Ramos (cell line): Measurements from ENCODE around the gene FAM83B.
"Not testable (repeated sequence)": the region's sequence is repeated elsewhere in the genome, so short reads cannot be mapped to it uniquely, and the experiment has no call there.

ENCODE experiments used
- in situ Hi-C: fragments of 300-500 bp; cut with MboI; formaldehyde crosslinking; loops from one replicate; pipeline ENCODE4 v1.14.3; 2022; ENCODE audit warnings: low sequenced_read_pairs; ENCODE audit not compliant: unreplicated experiment

Gene FAM83B

DNA sequence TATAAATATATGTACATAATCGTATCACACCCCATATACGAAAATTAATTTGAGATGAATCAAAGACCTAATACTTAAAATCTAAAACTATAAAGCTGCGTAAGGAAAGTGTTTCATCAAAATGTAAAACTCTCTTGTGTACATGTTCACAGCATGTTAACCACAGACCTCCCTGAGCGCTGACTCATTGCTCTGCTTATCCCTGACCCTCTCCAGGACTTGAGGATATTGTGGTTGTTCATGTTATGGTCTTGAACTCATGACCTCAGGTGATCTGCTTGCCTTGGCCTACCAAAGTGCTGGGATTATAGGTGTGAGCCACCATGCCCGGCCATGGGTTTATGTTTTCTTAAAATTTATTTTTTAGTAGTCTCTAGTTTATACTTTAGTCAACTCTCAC is 14.2 kb downstream of the FAM83B start:
- in situ Hi-C loops = no loop called here

DNA sequence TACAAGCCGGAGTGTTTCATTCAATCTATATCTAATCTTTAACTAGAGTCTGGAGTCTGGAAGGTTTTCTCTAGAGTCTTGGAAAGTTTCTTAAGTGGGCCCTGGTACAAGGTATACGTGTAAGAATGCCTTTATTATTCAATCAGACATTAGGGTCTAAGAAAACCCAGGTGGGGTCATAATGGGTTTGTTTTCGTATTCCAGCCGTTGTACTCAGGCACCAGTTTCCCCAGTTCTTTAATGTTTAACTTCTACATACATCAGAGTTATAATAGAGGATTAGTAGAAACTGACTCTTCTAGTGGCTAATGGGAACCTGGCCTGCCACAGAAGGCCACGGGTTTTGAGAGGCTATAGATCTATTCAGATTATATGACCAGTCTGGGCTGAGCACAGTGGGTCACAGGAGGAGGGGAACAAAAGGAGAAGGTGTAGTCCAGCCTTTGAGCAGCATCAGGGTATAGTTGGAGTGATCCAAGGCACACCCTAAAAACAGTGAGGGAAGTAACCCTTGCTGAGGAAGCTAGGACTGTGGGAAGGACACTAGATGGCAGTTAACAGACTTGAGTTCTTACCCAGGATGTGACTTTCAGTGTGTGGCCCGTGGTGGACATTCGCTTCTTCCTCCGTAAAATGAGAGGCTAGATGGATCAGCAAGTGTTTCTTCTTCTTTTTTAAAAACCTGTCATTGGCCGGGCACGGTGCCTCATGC is 15.5 kb downstream of the FAM83B start:
- in situ Hi-C loops = no loop called here

DNA sequence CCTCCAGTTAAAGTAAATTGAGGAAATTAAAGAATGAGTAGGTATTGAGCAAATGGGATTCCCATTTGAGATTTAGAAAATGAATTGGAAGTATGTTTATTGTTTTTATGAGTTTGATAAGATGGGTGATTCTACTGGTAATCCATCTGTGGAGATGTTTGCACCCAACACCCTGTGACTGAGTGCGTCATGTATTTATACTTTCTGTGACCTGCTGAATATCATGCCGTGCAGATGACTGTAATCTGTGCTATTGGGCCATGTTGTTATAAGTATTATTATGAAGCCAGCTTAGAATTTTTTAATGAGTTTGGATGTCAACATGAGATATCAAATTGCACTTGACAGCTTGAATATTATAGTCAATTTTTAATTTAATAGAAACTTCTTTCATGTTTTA is 17.7 kb downstream of the FAM83B start:
- in situ Hi-C loops = no loop called here

DNA sequence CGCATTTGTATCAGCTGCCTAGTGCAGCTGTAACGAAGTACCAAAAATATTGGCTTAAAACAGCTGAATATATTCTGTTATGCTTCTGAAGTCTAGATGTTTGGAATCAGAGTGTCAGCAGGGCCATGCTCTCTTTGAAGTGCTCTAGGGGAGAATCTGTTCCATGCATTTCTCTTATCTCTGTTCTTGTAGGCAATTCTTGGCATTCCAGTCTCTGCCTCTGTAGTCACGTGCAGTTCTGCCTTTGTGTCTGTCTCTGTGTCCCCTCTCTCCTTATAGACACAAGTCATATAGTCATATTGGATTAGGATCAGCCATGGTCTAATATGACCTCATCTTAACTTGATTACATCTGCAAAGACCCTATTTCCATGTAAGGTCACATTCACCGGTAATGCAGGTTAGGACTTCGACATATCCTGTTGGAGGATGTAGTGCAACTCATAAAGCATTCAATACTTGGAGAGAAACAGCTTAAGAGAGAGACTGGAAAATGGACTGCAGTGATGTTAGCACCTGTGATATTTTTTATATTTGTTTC is 18.6 kb downstream of the FAM83B start:
- in situ Hi-C loops = no loop called here

DNA sequence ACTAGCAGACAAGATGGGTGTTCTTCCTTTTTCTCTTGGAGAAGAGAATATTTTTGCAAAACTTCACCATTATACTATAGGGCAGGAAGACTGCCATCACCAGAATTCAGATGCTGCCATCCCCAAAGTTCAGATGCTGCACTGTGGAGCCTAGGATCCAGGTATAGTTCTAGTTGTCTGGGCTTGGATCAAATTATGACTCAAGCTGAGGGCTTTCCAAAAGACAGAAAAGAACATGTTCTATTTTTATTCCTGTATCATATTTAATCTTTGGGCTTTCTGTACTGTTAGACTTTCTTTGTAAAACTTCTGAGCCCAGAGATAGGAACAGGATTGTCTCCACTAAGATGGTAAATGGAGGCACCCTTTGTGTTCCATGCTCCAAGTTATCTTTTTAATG is 22.0 kb downstream of the FAM83B start:
- in situ Hi-C loops = no loop called here

DNA sequence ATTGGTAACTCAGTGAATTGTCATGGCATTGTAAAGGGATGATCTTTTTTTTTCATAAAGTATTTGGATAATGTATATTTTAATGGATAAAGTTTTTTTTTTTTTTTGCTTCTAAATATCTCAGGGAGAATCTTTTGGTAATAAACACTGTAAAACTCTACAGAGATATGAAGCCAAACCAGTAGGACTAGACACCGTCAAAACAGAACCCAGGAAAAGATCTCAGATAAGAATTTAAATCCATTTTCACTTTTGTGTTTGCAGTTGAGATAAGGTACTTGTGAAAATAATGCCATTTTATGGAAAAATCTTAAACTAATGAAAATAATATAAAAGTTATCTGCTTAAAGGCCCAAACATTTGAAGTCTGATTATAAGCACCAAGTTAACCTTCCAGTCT is 27.0 kb downstream of the FAM83B start:
- in situ Hi-C loops = no loop called here

DNA sequence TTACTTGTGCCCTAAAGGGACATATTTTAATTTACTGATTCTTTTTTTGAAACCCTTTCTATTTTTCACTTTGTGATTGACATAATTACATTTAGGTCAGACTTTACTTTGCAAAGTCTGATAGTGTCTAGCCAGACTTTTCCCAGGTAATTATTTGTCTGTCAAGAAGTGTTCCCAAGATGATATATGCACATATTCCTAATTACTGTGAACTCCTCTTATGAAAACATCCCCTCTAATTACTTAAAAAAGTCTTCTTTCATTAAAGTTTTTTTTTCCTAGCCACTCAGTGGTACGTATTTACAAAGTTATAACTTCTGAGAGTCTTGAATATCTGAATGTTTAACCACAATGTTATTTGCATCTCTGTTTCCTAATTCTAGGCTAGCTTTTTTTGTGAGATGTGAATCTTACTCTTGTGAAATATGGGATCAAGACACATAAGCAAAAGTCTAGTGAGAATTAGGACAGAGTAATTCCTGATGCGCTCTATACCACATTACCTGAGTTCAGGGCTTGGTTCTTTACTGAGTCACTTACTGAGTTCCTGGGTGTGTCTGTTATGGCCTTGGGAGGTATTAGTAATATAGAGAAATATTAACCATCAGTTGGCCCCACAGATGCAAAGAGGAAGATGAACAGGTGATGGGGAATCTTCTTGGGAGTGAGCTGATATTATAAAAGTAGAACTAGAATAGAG is 27.9 kb downstream of the FAM83B start:
- in situ Hi-C loops = no loop called here

DNA sequence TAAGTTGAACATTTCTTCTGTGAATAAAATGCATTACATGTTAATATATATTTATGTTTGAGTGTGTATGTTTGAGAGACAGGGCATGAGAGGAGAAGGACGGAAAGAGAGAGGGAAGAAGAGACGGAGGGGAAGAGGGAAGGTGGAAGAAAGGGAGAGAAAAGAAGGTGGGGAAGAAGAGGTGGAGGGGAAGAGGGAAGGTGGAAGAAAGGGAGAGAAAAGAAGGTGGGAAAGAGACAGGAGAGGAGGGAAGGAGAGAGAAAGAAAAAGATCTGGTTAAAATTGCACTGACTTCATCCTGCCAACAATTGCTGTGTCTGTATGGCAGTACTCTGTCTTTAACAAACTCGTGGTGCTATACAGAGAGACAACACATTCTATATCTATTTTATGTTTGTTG is 29.0 kb downstream of the FAM83B start:
- in situ Hi-C loops = no loop called here

DNA sequence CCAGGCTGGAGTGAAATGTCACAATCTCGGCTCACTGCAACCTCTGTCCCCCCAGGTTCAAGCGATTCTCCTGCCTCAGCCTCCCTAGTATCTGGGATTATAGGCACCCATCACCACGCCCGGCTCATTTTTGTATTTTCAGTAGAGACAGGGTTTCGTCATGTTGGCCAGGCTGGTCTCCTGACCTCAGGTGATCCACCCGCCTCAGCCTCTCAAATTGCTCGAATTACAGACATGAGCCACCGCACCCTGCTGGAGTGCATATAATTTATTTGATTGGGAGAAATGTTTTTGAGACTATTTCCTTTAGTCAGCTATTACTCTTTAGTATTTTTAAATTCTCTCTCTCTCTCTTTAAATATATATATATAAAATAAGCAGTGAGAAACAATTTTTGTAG is 29.8 kb downstream of the FAM83B start:
- in situ Hi-C loops = no loop called here

DNA sequence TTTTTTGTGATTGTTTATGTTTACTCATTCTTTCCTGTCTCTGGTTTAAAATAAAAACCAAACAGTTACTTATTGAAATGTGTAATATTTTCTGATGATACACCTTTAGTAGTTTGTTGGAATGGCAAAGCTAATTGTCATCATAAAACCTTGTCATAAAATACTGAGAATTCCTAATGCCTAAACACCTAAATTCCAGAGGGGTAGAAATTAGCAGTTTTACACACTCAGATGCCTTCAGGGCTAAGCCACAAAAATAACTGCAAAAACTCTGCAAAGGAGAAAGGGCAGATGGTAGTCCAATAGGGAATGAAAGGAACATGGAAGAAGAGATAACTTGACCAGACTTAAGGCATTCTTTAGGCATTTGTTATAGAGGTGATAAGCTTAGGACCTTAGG is 30.3 kb downstream of the FAM83B start:
- in situ Hi-C loops = no loop called here

DNA sequence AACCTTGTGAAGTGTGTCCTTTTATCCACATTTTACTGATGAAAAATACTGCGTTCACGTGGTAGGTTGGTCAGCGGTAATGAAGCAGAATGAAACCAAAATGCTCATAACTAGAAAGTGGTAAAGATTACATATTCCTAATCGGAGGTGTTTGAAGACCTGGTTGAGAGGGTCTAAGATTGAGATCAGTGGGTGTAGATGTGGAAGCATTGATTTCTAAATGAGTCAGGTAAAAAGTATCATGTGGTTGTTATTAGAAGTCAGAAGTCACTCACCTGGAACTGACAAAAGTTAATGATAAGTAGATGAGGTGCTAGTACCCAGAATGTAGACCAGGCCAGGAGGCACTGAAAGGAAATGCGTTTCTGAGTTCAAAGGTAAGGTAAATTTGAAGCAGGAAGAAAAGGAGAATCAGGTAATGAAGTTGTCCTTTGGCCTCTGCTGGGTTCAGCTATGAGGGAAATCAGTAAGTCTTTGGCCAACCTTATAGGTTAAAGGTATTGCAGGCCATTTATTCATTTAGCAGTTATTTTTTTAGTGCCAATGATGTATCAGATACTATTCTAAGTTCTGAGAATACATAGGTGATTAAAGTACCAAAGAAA is 31.2 kb downstream of the FAM83B start:
- in situ Hi-C loops = no loop called here

DNA sequence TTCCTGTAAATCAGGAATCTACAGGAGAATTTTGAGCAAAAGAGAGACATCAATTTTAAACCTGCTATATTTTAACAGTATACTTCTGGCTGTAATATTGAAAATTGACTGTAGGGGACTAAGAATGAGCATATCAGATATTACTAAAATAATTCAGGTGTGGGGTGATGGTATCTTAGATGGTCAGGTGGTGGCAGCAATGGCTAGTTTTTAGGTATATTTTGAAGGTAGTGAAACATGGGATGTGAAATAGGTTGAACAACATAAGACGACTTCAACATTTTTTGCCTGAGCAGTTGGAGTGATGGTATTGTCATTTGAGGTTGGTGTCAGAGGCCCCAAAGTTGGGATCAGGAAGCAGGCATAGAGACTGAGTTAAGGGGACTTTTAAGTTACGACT is 32.1 kb downstream of the FAM83B start:
- in situ Hi-C loops = no loop called here

DNA sequence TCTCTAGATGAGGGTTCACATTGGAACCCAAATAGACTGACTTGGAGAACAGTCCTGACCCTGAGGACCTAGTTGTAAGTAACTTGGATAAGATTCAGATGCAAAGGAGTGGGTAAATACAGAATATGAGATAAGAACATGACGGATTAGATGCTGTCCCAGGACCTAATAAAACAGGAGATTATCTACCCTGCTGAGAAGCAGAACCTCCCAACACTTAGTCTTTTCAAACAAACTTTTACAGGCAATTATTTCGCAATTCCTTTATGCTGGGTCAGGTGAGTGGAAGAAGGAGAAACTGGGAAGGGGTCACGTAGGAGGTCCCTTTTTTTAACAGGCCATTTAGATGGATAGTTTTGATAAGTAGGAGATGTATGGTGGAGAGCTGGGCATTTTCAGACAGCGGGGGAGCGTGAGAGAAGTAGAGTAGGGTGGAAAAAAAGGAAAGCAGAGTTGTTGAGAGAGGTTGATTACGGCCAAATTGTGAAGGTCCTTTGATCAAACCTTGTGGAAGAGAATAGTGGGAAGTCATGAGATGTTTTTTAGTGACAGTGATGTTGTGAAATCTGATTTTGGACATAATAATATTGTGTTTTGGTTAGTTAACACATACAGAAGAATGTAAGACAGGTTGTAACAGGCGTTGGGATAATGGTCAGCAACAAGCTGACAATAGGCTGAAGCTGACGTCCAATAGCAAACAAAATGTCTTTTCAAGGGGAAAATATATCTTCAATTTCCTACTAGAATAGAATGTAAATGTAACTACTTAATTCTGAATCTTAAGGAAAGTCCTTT is 32.8 kb downstream of the FAM83B start:
- in situ Hi-C loops = no loop called here

DNA sequence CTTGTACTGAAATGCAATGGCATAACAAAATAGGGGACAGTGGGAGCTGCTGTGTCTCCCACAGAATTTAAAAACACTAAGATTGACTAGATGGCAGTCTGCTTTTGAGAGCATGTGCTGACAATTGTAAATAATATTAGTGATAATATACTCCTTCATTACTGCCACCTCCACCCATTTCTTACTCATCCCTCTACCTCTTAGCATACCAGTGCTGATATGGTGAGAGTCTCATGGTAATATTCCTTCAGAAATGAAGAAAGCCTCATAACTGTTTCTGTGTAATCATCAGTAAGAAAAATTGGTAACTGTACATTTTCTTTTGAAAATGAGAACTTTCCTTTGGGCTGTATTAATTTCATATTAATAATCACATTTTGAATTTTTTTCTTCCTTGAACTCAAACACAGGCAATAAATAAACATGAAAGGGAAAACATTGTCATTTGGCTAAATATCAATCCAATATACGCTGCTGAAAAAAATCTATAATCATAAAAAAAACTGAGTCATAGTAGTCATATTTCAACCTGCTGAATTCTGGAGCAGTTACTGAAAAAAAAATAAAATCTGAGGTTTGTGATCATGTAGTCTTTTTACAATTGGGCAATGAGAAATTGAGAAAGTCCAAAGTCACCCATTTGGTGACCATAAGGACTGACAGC is 34.6 kb downstream of the FAM83B start:
- in situ Hi-C loops = no loop called here

DNA sequence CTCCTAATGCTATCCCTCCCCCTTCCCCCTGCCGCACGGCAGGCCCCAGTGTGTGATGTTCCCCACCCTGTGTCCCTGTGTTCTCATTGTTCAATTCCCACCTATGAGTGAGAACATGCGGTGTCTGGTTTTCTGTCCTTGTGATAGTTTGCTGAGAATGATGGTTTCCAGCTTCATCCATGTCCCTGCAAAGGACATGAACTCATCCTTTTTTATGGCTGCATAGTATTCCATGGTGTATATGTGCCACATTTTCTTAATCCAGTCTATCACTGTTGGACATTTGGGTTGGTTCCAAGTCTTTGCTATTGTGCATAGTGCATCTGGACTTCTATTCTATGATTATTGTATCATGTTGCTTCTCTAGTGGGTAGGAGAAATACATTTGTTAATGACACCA is 35.3 kb downstream of the FAM83B start:
- in situ Hi-C loops = not testable (repeated sequence)

DNA sequence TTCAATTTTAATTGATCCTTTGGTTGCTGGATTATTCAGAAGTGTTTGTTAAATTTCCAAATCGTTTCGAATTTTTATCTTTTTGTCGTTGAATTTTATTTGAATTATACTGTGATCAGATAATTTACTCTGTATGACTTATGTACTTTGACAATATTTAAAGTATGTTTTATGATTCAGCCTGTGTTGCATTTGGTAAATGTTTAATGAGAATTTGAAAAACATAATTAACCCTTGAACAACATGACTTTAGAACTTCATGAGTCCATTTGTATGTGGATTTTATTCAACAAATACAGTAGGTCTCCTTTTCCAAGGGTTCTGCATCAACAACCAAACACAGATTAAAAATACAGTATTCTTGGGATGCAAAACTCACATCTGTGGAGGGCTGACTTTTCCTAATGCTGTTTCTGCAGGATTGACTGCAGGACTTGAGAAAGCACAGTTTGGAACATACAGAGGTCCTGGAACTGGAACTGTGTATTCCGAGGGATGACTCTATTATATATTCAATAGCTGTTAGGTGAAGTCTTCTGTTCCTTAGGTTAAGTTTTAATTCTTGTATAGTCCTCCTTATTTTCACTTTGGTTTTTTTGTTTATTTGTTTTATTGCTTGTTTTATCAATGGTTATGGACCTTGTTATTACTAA is 40.5 kb downstream of the FAM83B start:
- in situ Hi-C loops = no loop called here

DNA sequence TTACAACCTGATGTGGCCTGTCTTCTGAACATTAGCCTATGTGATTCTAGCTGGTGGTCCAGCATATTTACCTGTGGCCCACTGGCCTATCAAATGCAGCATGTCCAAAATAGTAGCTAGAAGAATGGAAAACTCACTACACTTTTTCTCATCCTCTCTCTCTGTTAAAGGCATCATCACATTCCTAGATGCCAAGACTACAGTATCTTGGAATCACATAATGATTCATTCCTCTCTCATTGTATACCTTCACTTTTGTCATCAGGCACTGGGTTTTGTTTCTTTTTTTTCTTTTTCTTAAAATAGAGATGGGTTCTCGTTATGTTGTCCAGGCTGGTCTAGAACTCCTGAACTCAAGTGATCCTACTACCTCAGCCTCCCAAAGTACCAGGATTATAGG is 45.0 kb downstream of the FAM83B start:
- in situ Hi-C loops = no loop called here

DNA sequence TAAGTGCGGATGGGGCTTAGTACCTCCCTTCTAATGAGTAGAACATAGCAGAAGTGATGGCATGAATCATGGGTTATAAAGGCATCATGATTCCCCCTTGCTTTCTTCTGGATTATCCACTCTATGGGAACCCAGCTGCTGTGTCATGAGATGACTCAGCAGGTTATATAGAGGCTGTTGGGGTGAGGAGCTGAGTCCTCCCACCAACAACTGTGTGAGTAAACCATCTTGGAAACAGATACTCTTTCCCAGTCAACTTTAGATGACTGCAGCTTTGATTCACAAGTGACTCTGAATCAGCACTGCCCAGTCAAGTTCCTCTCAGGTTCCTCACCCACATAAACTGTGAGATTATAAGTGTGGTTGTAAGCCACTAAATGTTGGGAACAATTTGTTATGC is 46.3 kb downstream of the FAM83B start:
- in situ Hi-C loops = no loop called here

DNA sequence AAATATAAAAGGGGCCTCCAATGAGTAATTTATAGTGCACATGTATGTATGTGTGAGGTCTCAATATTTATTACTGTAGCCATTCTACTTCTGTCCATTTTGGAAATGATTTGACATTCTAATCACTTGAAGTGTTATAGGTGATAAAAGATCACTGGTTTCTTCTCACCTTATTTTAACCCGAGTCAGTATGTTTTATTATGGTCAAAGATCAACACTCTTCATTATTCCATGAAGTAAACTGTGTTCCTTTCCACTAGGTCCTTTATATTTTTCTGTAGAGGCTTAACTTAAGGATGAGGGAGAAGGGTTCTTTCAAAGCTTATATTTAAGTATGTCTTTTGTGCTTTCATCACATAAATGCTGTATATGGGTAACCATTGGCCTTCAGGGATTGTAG is 47.2 kb downstream of the FAM83B start:
- in situ Hi-C loops = no loop called here

DNA sequence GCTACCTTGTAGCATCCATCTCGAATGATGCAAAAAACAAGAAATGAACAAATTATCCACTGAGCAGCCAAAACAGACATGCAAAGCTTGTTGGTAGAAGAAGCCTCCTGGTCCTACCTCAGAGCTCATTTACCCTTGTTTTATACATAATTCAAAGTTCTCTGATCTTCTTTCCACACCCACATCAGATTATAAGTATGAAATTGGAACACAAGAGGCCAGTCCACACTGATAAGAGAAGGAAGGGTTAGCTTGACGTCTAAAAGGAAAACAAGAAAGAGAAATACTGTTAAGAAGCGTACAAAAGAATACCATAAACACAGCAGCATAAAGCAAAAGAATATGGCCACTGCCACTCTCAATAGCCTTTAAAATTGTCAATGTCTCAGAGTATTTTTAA is 49.7 kb downstream of the FAM83B start:
- in situ Hi-C loops = no loop called here
